Parathyroid adenoma (tissue), 2 donors: ENCODE measurements around the gene DNAJC5.
"Not testable (repeated sequence)": the region's sequence is repeated elsewhere in the genome, so short reads cannot be mapped to it uniquely, and the experiment has no call there.

Experiments
- H2AFZ ChIP-seq: fragments of 300-600 bp; sonication (generic); one replicate; pipeline ENCODE4 v1.7.0; 2017; ENCODE audit warnings: antibody characterized with exemption, mild to moderate bottlenecking
- H3K27ac ChIP-seq: fragments of 300-600 bp; sonication (generic); one replicate; pipeline ENCODE4 v1.7.0; 2017
- H3K27me3 ChIP-seq: fragments of 300-600 bp; sonication (generic); one replicate; pipeline ENCODE4 v1.7.0; 2017; ENCODE audit warnings: low read length; ENCODE audit not compliant: control insufficient read depth, insufficient read depth
- H3K36me3 ChIP-seq: fragments of 300-600 bp; sonication (generic); one replicate; pipeline ENCODE4 v1.7.0; 2017; ENCODE audit warnings: low read length; ENCODE audit not compliant: control insufficient read depth, insufficient read depth
- H3K4me1 ChIP-seq: fragments of 300-600 bp; sonication (generic); one replicate; pipeline ENCODE4 v1.7.0; 2017; ENCODE audit warnings: control low read depth
- H3K4me2 ChIP-seq: fragments of 300-600 bp; sonication (generic); one replicate; pipeline ENCODE4 v1.7.0; 2017; ENCODE audit warnings: low read length
- H3K4me3 ChIP-seq: fragments of 300-600 bp; sonication (generic); one replicate; pipeline ENCODE4 v1.7.0; 2017; ENCODE audit warnings: low read depth, low read length
- H3K79me2 ChIP-seq: fragments of 300-600 bp; sonication (generic); one replicate; pipeline ENCODE4 v1.7.0; 2017; ENCODE audit warnings: control low read depth
- H3K9ac ChIP-seq: fragments of 300-600 bp; sonication (generic); one replicate; pipeline ENCODE4 v1.7.0; 2017; ENCODE audit warnings: mild to moderate bottlenecking
- H3K9me3 ChIP-seq: fragments of 300-600 bp; sonication (generic); one replicate; pipeline ENCODE4 v1.7.0; 2017; ENCODE audit warnings: low read length; ENCODE audit not compliant: control insufficient read depth
- CTCF ChIP-seq: fragments of 300-600 bp; sonication (generic); IDR thresholded peaks from one replicate; pipeline ENCODE4 v1.7.0; 2017; ENCODE audit warnings: antibody characterized with exemption, mild to moderate bottlenecking
- donor health status: primary hyperparathyroidism.

The DNAJC5 gene

GRCh38 chr20:63876489-63877036 lies 18.4 kb upstream of the DNAJC5 start:
- Histone ChIP-seq H3K4me3 (no peak overlapping the region), H3K79me2 (peaks cover 67% of the 10 kb centered on the region), H3K9ac (no peak overlapping the region), H3K4me1 (no peaks in the 10 kb centered on the region), H2AFZ (no peak overlapping the region), H3K27ac (no peak overlapping the region), H3K9me3 (no peaks in the 10 kb centered on the region), H3K4me2 (no peak overlapping the region), H3K27me3 (no peaks in the 10 kb centered on the region), H3K36me3 (no peaks in the 10 kb centered on the region)
- no peak for TF ChIP-seq CTCF

- Histone ChIP-seq H3K36me3 (no peaks in the 10 kb centered on the region), H3K4me3 (no peak overlapping the region), H3K9me3 (no peaks in the 10 kb centered on the region), H3K27ac (no peak overlapping the region), H3K27me3 (no peaks in the 10 kb centered on the region), H3K9ac (no peak overlapping the region), H2AFZ (no peak overlapping the region), H3K79me2 (peaks cover 61% of the 10 kb centered on the region), H3K4me2 (no peak overlapping the region), H3K4me1 (no peaks in the 10 kb centered on the region)
- no peak for TF ChIP-seq CTCF
Measured at GRCh38 chr20:63877755-63878470, 17.0 kb upstream of the DNAJC5 start.

- Histone ChIP-seq H3K36me3 (no peaks in the 10 kb centered on the region), H3K79me2 (peaks cover 59% of the 10 kb centered on the region), H3K27me3 (no peaks in the 10 kb centered on the region), H3K9ac (no peak overlapping the region), H3K4me3 (no peak overlapping the region), H3K4me1 (no peaks in the 10 kb centered on the region), H3K9me3 (no peaks in the 10 kb centered on the region), H3K27ac (no peak overlapping the region), H2AFZ (no peak overlapping the region), H3K4me2 (no peak overlapping the region)
- no peak for TF ChIP-seq CTCF
Measured at GRCh38 chr20:63878899-63879663, 15.8 kb upstream of the DNAJC5 start.

GRCh38 chr20:63880901-63881300 lies 14.0 kb upstream of the DNAJC5 start:
- H3K36me3 ChIP-seq, H3K4me3 ChIP-seq, H3K27me3 ChIP-seq, H3K27ac ChIP-seq, H3K4me2 ChIP-seq, H3K9ac ChIP-seq, H3K9me3 ChIP-seq, H2AFZ ChIP-seq, H3K4me1 ChIP-seq: not testable (repeated sequence)
- peaks cover 51% of the 10 kb centered on the region for H3K79me2 ChIP-seq

- H2AFZ ChIP-seq = no peak overlapping the region
- H3K4me1 ChIP-seq = no peaks in the 10 kb centered on the region
- H3K27me3 ChIP-seq = no peaks in the 10 kb centered on the region
- no peaks in the 10 kb centered on the region for H3K36me3 ChIP-seq
- no peak overlapping the region for H3K27ac ChIP-seq
- TF ChIP-seq CTCF = no peak
- peaks cover 47% of the 10 kb centered on the region for H3K79me2 ChIP-seq
- H3K9ac ChIP-seq = no peak overlapping the region
- no peaks in the 10 kb centered on the region for H3K9me3 ChIP-seq
- no peak overlapping the region for H3K4me2 ChIP-seq
- H3K4me3 ChIP-seq = no peak overlapping the region
Measured at GRCh38 chr20:63881451-63882226, 13.3 kb upstream of the DNAJC5 start.
